Sigmoid colon (tissue), 7 donors: Measurements from ENCODE around the gene DNAH3. TPM values are rescaled to one million over a fixed set of nuclear protein-coding genes. Genes with fewer than 3 reads are reported as not detected.
"Not testable (repeated sequence)": the region's sequence is repeated elsewhere in the genome, so short reads cannot be mapped to it uniquely, and the experiment has no call there.

ENCODE experiments used
- DNase-seq: peaks from one replicate; pipeline ENCODE4 v3.0.0-alpha.2; 2019
- H3K27ac ChIP-seq, 4 donors: fragments of 200-600 bp; sonication (generic); one replicate each; pipeline ENCODE4 v1.5.1; 2016 to 2019; ENCODE audit warnings: mild to moderate bottlenecking in 1 of 4
- H3K27me3 ChIP-seq, 3 donors: fragments of 200-600 bp; sonication (generic); one replicate each; pipeline ENCODE4 v1.5.1; 2019; ENCODE audit warnings: mild to moderate bottlenecking in 1 of 3
- H3K36me3 ChIP-seq, 4 donors: fragments of 200-600 bp; sonication (generic); one replicate each; pipeline ENCODE4 v1.5.1; 2016 to 2019
- H3K4me1 ChIP-seq, 4 donors: fragments of 200-600 bp; sonication (generic); one replicate each; pipeline ENCODE4 v1.5.1; 2017 to 2019
- H3K4me3 ChIP-seq, 4 donors: fragments of 200-600 bp; sonication (generic); one replicate each; pipeline ENCODE4 v1.5.1; 2017 to 2019; ENCODE audit warnings: mild to moderate bottlenecking in 2 of 4, moderate library complexity in 1 of 4
- H3K9me3 ChIP-seq, 4 donors: fragments of 200-600 bp in 3 of 4; sonication (generic) in 3 of 4; one replicate each; pipeline versions ENCODE4 v1.5.1 to v1.6.1; 2013 to 2019
- EP300 ChIP-seq, 4 donors: sonication (generic); formaldehyde crosslinking; IDR thresholded peaks; one replicate each; pipeline ENCODE4 v1.6.1; 2017; ENCODE audit warnings: antibody characterized with exemption in 4 of 4
- POLR2A ChIP-seq, 2 donors: fragments of 450-650 bp; IDR thresholded peaks; one replicate each; pipeline ENCODE4 v1.6.1; 2016; ENCODE audit warnings: antibody characterized with exemption in 2 of 2, mild to moderate bottlenecking in 2 of 2, moderate library complexity in 2 of 2
- POLR2AphosphoS5 ChIP-seq, 4 donors: sonication (generic); formaldehyde crosslinking; IDR thresholded peaks; one replicate each; pipeline ENCODE4 v1.6.1; 2017; ENCODE audit warnings: antibody characterized with exemption in 4 of 4
- WGBS, 2 donors: extraction: QIAGEN DNeasy Blood & Tissue Kit; methylation state at CpG; one replicate each; pipeline ENCODE4 v1.1.7; 2013; 5-methylcytosine and 5-hydroxymethylcytosine counted together
- intact Hi-C: fragments of 100-400 bp; cut with DNase I; formaldehyde crosslinking; loops from one replicate; pipeline ENCODE4 v1.15.1; 2023
- polyA plus RNA-seq, 3 donors: library from polyadenylated mRNA; stranded (reverse); fragments of 200-250 nt; gene quantifications; one replicate each; pipeline ENCODE4 v1.2.3, GENCODE V29; 2013
- total RNA-seq, 4 donors: library from RNA; depleted of rRNA; stranded (reverse); fragments of >200 nt; gene quantifications; one replicate each; pipeline ENCODE4 v1.1.0, GENCODE V29; 2016
- TF ChIP-seq, protein P1 (sequence below), 4 experiments: fragments of 450-650 bp in 3 of 4; fragments of 200-600 bp in 1 of 4; IDR thresholded peaks; one replicate each; pipeline ENCODE4 v1.5.1; 2016 to 2019; ENCODE audit warnings: antibody characterized with exemption in 4 of 4, mild to moderate bottlenecking in 3 of 4, moderate library complexity in 2 of 4
- donor health status: healthy with polysubstance abuse.
- donor health status: Bipolar disorder and iron deficiency.
- donor health status: healthy.

The DNAH3 gene
- total and polyA plus RNA-seq, 7 donors = 0.26 to 0.92 (median 0.60) TPM; not detected in 4

DNA sequence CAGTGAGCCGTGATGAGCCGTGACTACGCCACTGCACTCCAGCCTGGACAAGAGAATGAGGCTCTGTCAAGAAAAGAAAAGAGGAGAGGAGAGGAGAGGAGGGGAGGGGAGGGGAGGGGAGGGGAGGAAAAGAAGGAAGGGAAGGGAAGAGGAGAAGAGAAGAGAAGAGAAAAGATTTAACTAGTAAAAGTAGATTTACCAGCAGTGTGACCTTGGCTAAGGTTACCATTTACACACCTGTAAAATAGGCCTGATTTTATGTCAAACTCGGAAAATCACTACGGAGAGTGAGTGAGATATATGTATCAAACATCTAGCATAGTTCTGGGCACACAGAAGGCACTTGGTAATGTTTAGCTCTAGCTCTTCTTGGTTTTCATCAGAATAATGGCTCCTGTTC, 140.8 kb downstream of the DNAH3 start:
- Histone ChIP-seq H3K27me3 (no peaks in the 10 kb centered on the region), H3K36me3 (no peaks in the 10 kb centered on the region), H3K27ac (no peak overlapping the region), H3K9me3 (no peaks in the 10 kb centered on the region), H3K4me1 (no peaks in the 10 kb centered on the region), H3K4me3 (no peak overlapping the region)
- DNase-seq = no peak
- intact Hi-C loops = no loop called here
- 95 to 96% methylated on average over 5 of the region's 5 CpGs for WGBS, 2 donors
- TF ChIP-seq, protein P1, sequence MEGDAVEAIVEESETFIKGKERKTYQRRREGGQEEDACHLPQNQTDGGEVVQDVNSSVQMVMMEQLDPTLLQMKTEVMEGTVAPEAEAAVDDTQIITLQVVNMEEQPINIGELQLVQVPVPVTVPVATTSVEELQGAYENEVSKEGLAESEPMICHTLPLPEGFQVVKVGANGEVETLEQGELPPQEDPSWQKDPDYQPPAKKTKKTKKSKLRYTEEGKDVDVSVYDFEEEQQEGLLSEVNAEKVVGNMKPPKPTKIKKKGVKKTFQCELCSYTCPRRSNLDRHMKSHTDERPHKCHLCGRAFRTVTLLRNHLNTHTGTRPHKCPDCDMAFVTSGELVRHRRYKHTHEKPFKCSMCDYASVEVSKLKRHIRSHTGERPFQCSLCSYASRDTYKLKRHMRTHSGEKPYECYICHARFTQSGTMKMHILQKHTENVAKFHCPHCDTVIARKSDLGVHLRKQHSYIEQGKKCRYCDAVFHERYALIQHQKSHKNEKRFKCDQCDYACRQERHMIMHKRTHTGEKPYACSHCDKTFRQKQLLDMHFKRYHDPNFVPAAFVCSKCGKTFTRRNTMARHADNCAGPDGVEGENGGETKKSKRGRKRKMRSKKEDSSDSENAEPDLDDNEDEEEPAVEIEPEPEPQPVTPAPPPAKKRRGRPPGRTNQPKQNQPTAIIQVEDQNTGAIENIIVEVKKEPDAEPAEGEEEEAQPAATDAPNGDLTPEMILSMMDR (IDR thresholded peaks at IDR 0.05) = no peak
- no peak for TF ChIP-seq EP300 (IDR thresholded peaks at IDR 0.05)
- TF ChIP-seq POLR2A (IDR thresholded peaks at IDR 0.05) = no peak
- TF ChIP-seq POLR2AphosphoS5 (IDR thresholded peaks at IDR 0.05) = no peak

DNA sequence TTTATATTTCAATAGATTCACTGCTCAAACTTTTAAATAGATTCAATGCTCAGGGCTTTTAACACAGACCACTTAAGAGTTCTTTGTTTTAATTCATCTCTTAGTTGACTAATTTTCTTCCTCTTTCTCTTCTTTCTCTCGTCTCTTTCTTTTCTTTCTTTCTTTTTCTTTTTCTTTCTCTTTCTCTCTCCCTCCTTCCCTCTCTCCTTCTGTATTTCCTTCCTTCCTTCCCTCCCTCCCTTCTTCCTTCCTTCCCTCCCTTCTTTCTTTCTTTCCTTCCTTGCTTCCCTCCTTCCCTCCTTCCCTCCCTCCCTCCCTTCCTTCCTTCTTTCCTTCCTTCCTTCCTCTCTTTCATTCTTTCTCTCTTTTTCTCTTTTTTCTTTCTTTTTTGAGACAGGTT, 145.6 kb downstream of the DNAH3 start:
- WGBS, 2 donors = 58 to 59% methylated on average over 1 of the region's 1 CpG
- intact Hi-C loops = no loop called here

DNA sequence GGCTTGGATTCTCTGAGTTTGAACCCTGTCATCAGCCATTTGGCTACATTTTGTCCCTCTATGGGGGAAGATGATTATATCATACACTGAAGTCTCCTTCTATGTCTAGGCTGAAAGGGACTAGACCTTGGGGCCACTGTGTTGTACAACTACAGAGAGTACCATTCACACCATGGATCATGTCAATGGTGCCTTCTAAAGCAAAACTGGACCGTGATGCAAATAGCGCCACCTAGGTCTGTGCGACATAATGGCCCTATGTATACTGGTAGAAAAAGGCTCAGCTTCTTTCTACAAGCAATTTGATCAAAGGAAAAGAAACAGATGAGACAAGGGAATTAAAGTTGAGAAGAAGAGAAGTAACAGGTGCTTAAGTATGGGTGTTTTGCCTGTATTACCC, 149.4 kb downstream of the DNAH3 start:
- WGBS, 2 donors = 49 to 63% methylated on average over 3 of the region's 3 CpGs
- TF ChIP-seq POLR2A (IDR thresholded peaks at IDR 0.05) (no peak), EP300 (IDR thresholded peaks at IDR 0.05) (no peak), POLR2AphosphoS5 (IDR thresholded peaks at IDR 0.05) (no peak)
- TF ChIP-seq, protein P1 (IDR thresholded peaks at IDR 0.05) = no peak
- Histone ChIP-seq H3K4me1 (no peaks in the 10 kb centered on the region), H3K9me3 (no peaks in the 10 kb centered on the region), H3K27me3 (no peaks in the 10 kb centered on the region), H3K36me3 (no peaks in the 10 kb centered on the region), H3K27ac (no peak overlapping the region), H3K4me3 (no peak overlapping the region)
- DNase-seq = no peak
- intact Hi-C loops = no loop called here

More for the DNA sequence above, 145.6 kb downstream of the DNAH3 start:
- no peaks in the 10 kb centered on the region for H3K27me3 ChIP-seq
- no peak overlapping the region for H3K27ac ChIP-seq
- DNase-seq = no peak
- no peaks in the 10 kb centered on the region for H3K9me3 ChIP-seq
- no peak overlapping the region for H3K4me3 ChIP-seq
- TF ChIP-seq EP300 (IDR thresholded peaks at IDR 0.05) (no peak), POLR2A (IDR thresholded peaks at IDR 0.05) (no peak), POLR2AphosphoS5 (IDR thresholded peaks at IDR 0.05) (no peak)
- TF ChIP-seq, protein P1 (IDR thresholded peaks at IDR 0.05) = no peak
- H3K36me3 ChIP-seq = no peaks in the 10 kb centered on the region
- H3K4me1 ChIP-seq = no peaks in the 10 kb centered on the region

DNA sequence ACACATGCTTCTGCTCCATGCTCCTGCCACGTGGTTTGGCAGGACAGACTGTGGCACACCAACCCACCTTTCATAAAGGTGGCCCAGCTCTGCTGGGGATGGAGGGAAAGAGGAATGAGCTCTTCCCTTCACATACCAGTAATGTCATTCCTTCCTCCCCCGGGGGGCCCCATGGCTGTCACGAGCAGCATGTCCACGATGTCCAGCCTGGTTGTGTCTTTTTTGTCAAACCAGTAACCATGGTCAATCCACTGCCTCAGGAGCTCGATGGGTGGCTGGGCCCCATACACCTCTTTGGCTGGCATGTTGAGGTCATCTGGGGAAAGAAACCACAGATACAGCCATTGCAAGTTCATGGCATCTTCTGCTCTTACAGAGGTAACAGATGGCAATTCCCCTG, 153.5 kb downstream of the DNAH3 start:
- Histone ChIP-seq H3K9me3 (no peaks in the 10 kb centered on the region), H3K27ac (no peak overlapping the region), H3K4me3 (no peak overlapping the region), H3K27me3 (no peaks in the 10 kb centered on the region), H3K4me1 (no peaks in the 10 kb centered on the region), H3K36me3 (no peaks in the 10 kb centered on the region)
- intact Hi-C loops = no loop called here
- 86 to 91% methylated on average over 5 of the region's 5 CpGs for WGBS, 2 donors
- no peak for DNase-seq
- TF ChIP-seq, protein P1 (IDR thresholded peaks at IDR 0.05) = no peak
- TF ChIP-seq POLR2AphosphoS5 (IDR thresholded peaks at IDR 0.05) (no peak), EP300 (IDR thresholded peaks at IDR 0.05) (no peak), POLR2A (IDR thresholded peaks at IDR 0.05) (no peak)

DNA sequence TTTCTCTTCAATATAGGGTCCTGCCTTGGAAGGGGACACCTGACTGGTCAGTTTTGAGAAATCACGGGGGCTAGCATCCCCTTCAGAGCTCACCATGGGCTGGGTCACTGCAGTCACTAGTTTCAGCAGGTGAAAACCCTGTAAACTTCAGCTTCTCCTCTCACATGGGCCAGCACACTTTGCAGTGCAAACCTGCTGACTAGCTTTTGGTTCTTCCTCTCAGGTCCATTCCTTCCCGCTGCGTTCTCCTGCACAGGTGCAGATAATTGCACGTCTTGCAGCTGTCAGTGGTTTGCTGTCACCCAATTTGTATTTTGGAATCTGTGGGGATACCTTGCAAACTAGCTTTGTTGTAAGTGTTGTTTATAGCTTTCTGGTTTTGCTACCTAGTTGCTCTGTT, 154.9 kb downstream of the DNAH3 start:
- intact Hi-C loops = no loop called here
- no peak for DNase-seq

DNA sequence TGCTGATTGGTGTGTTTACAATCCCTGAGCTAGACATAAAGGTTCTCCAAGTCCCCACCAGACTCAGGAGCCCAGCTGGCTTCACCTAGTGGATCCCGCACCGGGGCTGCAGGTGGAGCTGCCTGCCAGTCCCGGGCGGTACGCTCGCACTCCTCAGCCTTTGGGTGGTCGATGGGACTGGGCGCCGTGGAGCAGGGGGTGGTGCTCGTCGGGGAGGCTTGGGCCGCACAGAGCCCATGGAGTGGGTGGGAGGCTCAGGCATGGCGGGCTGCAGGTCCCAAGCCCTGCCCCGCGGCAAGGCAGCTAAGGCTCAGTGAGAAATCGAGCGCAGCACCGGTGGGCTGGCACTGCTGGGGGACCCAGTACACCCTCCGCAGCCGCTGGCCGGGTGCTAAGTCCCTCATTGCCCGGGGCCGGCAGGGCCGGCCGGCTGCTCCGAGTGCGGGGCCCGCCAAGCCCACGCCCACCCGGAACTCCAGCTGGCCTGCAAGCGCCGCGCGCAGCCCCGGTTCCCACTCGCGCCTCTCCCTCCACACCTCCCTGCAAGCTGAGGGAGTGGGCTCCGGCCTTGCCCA, 161.1 kb downstream of the DNAH3 start:
- not testable (repeated sequence) for H3K4me3 ChIP-seq, DNase-seq

More for the DNA sequence above, 154.9 kb downstream of the DNAH3 start:
- no peak overlapping the region for H3K4me3 ChIP-seq
- no peaks in the 10 kb centered on the region for H3K9me3 ChIP-seq
- H3K27ac ChIP-seq = no peak overlapping the region
- no peak for TF ChIP-seq POLR2AphosphoS5 (IDR thresholded peaks at IDR 0.05)
- no peak for TF ChIP-seq EP300 (IDR thresholded peaks at IDR 0.05)
- TF ChIP-seq POLR2A (IDR thresholded peaks at IDR 0.05) = no peak
- TF ChIP-seq, protein P1 (IDR thresholded peaks at IDR 0.05) = no peak
- H3K4me1 ChIP-seq = no peaks in the 10 kb centered on the region
- 79 to 80% methylated on average over 4 of the region's 4 CpGs for WGBS, 2 donors
- no peaks in the 10 kb centered on the region for H3K36me3 ChIP-seq
- no peaks in the 10 kb centered on the region for H3K27me3 ChIP-seq

More for the DNA sequence above, 161.1 kb downstream of the DNAH3 start:
- H3K9me3 ChIP-seq, H3K4me1 ChIP-seq, H3K27ac ChIP-seq, H3K36me3 ChIP-seq, H3K27me3 ChIP-seq, intact Hi-C loops: not testable (repeated sequence)
- WGBS, 2 donors = 93 to 97% methylated on average over 38 of the region's 38 CpGs
